Measurements from ENCODE around the gene CH25H. TPM values are rescaled to one million over a fixed set of nuclear protein-coding genes. Genes with fewer than 3 reads are reported as not detected.
"Not testable (repeated sequence)": the region's sequence is repeated elsewhere in the genome, so short reads cannot be mapped to it uniquely, and the experiment has no call there.

Gene CH25H
- total RNA-seq, 4 donors from 2014 or later, result 0.68 to 4.2 (median 1.1) TPM

GRCh38 chr10:89248990-89249389 lies 41.9 kb upstream of the CH25H start:
- no peak for TF ChIP-seq POLR2AphosphoS5 (IDR thresholded peaks at IDR 0.05)
- TF ChIP-seq, protein P1, sequence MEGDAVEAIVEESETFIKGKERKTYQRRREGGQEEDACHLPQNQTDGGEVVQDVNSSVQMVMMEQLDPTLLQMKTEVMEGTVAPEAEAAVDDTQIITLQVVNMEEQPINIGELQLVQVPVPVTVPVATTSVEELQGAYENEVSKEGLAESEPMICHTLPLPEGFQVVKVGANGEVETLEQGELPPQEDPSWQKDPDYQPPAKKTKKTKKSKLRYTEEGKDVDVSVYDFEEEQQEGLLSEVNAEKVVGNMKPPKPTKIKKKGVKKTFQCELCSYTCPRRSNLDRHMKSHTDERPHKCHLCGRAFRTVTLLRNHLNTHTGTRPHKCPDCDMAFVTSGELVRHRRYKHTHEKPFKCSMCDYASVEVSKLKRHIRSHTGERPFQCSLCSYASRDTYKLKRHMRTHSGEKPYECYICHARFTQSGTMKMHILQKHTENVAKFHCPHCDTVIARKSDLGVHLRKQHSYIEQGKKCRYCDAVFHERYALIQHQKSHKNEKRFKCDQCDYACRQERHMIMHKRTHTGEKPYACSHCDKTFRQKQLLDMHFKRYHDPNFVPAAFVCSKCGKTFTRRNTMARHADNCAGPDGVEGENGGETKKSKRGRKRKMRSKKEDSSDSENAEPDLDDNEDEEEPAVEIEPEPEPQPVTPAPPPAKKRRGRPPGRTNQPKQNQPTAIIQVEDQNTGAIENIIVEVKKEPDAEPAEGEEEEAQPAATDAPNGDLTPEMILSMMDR (IDR thresholded peaks at IDR 0.05), result no peak
- TF ChIP-seq EP300 (IDR thresholded peaks at IDR 0.05), result no peak
- TF ChIP-seq POLR2A (IDR thresholded peaks at IDR 0.05), result no peak
- Histone ChIP-seq H3K36me3 (no peaks in the 10 kb centered on the region), H3K4me1 (peaks cover 14% of the 10 kb centered on the region), H3K9me3 (no peaks in the 10 kb centered on the region), H3K4me3 (no peak overlapping the region), H3K27me3 (no peaks in the 10 kb centered on the region), H3K27ac (no peak overlapping the region)
- WGBS, result 68% methylated on average over 3 of the region's 3 CpGs
- no peak for DNase-seq (ENCODE audit: low spot score in 2 of 2)

DNA sequence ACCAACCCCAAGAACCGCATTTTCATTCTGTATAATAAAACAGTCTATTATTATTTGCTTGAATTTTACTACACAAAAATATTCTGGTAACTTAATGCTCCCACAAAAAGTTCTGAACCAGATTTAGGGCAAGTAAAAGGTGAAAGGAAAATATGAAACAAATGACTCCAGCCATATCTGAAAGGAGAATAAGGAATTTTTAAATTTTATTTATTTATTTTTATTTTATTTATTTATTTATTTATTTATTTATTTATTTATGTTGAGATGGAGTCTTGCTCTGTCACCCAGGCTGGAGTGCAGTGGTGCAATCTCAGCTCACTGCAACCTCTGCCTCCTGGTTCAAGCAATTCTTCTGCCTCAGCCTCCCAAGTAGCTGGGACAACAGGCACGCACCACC lies 40.5 kb upstream of the CH25H start:
- not testable (repeated sequence) for H3K27me3 ChIP-seq; H3K4me3 ChIP-seq; H3K36me3 ChIP-seq; DNase-seq (ENCODE audit: low spot score in 2 of 2); H3K27ac ChIP-seq; H3K9me3 ChIP-seq
- 98% methylated on average over 2 of the region's 2 CpGs for WGBS
- peaks cover 17% of the 10 kb centered on the region for H3K4me1 ChIP-seq

GRCh38 chr10:89245802-89246201 lies 38.7 kb upstream of the CH25H start:
- peaks cover 19% of the 10 kb centered on the region for H3K4me1 ChIP-seq
- H3K4me3 ChIP-seq, result no peak overlapping the region
- WGBS, result 72% methylated on average over 4 of the region's 4 CpGs
- no peaks in the 10 kb centered on the region for H3K36me3 ChIP-seq
- no peak for DNase-seq (ENCODE audit: low spot score in 2 of 2)
- TF ChIP-seq, protein P1 (IDR thresholded peaks at IDR 0.05), result no peak
- no peak for TF ChIP-seq POLR2A (IDR thresholded peaks at IDR 0.05)
- no peak for TF ChIP-seq EP300 (IDR thresholded peaks at IDR 0.05)
- no peak for TF ChIP-seq POLR2AphosphoS5 (IDR thresholded peaks at IDR 0.05)
- H3K9me3 ChIP-seq, result no peaks in the 10 kb centered on the region
- no peak overlapping the region for H3K27ac ChIP-seq
- no peaks in the 10 kb centered on the region for H3K27me3 ChIP-seq

GRCh38 chr10:89242840-89243568 lies 35.9 kb upstream of the CH25H start:
- WGBS, result 67% methylated on average over 8 of the region's 8 CpGs
- no peak overlapping the region for H3K27ac ChIP-seq

GRCh38 chr10:89242345-89242684 lies 35.2 kb upstream of the CH25H start:
- H3K36me3 ChIP-seq, result peaks cover 8% of the 10 kb centered on the region
- TF ChIP-seq POLR2A (IDR thresholded peaks at IDR 0.05), result no peak
- TF ChIP-seq POLR2AphosphoS5 (IDR thresholded peaks at IDR 0.05), result no peak
- no peak for TF ChIP-seq EP300 (IDR thresholded peaks at IDR 0.05)
- TF ChIP-seq, protein P1 (IDR thresholded peaks at IDR 0.05), result no peak
- no peak for DNase-seq (ENCODE audit: low spot score in 2 of 2)
- no peaks in the 10 kb centered on the region for H3K27me3 ChIP-seq
- H3K4me1 ChIP-seq, result peaks cover 17% of the 10 kb centered on the region
- no peaks in the 10 kb centered on the region for H3K9me3 ChIP-seq
- H3K4me3 ChIP-seq, result no peak overlapping the region
- no peak overlapping the region for H3K27ac ChIP-seq

More at GRCh38 chr10:89242840-89243568, 35.9 kb upstream of the CH25H start:
- no peaks in the 10 kb centered on the region for H3K27me3 ChIP-seq
- no peak for DNase-seq (ENCODE audit: low spot score in 2 of 2)
- no peaks in the 10 kb centered on the region for H3K9me3 ChIP-seq
- peaks cover 8% of the 10 kb centered on the region for H3K36me3 ChIP-seq
- no peak overlapping the region for H3K4me3 ChIP-seq
- TF ChIP-seq POLR2A (IDR thresholded peaks at IDR 0.05), result no peak
- TF ChIP-seq POLR2AphosphoS5 (IDR thresholded peaks at IDR 0.05), result no peak
- TF ChIP-seq, protein P1 (IDR thresholded peaks at IDR 0.05), result no peak
- TF ChIP-seq EP300 (IDR thresholded peaks at IDR 0.05), result no peak
- peaks cover 13% of the 10 kb centered on the region for H3K4me1 ChIP-seq
